ENCODE results near the gene UNC5C.

Gene UNC5C

GRCh38 chr4:95256108-95256835 is 292.5 kb downstream of the UNC5C start:
- DNase-seq: no peak

DNA sequence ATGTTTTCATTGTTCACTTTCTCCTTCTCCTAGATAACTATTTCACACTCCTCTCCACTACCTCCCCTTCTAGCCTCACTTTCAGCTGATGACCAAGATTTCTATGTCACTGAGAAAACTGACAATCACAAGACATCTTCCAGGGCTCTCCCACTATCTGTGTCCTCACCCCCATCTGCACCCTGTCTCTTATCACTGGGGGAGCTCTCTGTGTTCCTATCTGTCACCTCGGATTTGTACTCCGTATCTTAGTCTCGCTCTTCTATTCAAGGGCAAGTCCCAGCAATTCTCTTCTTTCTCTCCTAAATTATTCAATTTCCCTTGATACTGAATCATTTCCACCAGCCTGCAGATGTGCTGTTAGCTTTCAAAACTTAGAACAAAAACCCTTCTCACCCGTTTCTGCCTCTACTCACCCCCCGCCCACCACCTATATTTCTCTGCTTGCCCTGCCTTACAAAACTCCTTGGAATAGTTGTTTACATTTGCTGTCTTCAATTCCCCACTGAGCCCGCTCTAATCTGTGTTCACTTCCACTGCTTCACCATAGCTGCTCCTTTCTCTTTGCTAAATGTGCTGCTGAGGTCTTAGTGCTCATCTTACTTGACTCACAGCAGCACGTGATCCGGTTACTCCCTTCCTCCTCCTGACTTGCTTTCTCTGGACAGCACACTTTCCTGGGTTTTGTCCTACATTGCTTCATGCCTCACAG is 293.2 kb downstream of the UNC5C start:
- DNase-seq: no peak

GRCh38 chr4:95251568-95251967 is 297.2 kb downstream of the UNC5C start:
- no peak for DNase-seq

- no peak for DNase-seq
Observed at GRCh38 chr4:95250544-95251137, 298.1 kb downstream of the UNC5C start.

- DNase-seq: no peak
Observed at GRCh38 chr4:95249426-95250021, 299.2 kb downstream of the UNC5C start.

DNA sequence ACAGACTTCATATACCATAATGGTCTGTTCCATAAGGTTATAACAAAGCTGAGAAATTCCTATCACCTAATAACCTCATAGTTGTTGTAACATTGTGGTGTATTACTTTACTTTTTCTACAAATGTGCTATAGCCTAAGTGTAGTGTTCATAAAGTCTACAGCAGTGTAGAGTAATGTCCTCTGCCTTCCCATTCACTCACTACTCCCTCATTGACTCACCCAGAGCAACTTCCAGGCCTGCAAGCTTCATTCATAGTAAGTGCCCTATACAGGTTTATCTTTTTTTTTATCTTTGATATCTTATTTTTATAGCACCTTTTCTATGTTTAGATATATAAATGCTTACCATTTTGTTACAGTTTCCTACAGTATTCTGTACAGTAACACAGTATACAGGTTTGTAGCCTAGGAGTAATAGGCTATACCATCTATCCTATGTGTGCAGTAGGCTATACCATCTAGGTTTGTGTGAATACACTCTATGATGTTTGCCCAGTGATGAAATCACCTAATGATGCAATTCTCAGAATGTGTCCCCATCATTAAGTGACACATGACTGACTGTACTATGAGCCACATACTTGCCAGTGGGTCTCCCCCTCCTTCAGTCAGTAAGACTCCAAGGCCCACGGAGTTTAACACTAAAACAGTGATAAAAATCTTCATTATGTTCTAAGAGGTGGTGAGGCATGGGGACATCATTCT is 299.9 kb downstream of the UNC5C start:
- DNase-seq: no peak

DNA sequence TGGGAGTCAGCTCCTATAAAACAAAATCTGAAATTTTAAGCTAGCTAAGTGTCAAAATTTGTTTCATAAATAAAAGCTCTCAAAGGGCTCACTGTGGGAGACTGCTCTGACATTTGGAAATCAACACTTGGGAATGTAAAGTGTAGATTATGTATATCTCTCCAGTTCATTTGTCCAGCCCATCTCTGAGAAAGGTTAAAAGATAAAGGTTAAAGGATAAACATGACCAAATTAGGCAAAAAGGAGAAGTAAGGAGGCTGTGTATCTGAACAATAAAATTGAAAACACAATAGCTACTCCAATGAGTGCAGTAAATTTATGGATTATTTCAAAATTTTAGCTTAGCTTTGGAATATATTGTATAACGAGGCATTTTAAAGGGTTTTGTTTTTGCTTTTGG is 304.9 kb downstream of the UNC5C start:
- DNase-seq: no peak

- DNase-seq: no peak
Observed at GRCh38 chr4:95238554-95238953, 310.2 kb downstream of the UNC5C start.

- DNase-seq: peak; percentile 82
Observed at GRCh38 chr4:95232358-95233156, 316.2 kb downstream of the UNC5C start.

DNA sequence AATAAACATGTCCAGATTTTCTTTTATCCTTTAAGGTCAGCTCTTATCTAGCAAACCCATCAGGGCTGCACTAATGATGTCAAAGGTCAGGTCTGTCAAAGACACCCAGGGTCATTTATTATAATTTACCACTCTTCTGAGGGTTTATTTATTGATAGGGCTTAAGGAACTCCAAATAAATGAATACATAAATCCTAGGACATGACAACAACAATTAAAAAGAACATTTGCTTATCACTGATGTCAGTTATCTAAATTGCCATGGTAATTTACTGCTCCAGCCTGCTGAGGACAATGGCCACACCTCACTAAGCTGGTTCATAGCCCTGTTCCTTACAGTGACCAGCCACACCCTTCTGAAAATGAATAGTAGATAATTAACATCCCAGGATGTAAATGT is 317.1 kb downstream of the UNC5C start:
- no peak for DNase-seq

DNA sequence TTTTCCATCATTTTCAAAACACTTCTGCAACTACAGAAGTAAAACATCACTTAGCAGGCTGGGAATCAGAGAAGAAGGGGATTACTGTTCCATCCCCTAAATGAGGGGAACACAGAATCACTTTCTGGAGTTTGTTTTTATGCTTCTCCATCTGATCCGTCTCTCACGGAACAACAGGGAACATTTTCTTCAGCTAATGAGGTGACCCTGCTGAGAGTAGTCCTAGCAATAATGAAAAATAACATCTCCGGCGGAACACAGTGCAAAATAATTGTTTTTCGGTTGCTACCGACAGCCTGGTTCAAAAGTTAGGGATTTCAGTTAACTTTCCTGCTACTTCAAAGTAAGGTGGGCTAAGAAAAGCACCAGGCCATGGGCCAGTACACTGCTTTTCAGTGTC is 322.9 kb downstream of the UNC5C start:
- DNase-seq: no peak

DNA sequence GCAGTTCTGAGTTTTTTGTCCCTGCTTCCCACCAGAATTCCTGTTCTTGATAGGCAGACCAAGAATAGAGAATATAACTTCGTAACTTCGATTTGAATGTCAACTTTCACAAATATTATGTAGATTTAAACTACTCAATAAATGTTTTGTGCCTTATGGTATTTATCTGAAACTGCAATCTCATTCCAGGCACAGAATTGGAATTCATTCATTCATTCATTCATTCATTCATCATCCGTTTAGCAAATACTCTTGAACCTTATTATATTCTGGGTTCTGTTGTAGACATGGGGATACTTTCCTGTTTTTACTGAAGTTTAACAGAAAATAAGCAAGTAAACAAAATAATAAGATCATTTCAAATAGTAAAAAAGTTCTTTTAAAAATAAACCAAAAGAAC is 324.4 kb downstream of the UNC5C start:
- DNase-seq: no peak

DNA sequence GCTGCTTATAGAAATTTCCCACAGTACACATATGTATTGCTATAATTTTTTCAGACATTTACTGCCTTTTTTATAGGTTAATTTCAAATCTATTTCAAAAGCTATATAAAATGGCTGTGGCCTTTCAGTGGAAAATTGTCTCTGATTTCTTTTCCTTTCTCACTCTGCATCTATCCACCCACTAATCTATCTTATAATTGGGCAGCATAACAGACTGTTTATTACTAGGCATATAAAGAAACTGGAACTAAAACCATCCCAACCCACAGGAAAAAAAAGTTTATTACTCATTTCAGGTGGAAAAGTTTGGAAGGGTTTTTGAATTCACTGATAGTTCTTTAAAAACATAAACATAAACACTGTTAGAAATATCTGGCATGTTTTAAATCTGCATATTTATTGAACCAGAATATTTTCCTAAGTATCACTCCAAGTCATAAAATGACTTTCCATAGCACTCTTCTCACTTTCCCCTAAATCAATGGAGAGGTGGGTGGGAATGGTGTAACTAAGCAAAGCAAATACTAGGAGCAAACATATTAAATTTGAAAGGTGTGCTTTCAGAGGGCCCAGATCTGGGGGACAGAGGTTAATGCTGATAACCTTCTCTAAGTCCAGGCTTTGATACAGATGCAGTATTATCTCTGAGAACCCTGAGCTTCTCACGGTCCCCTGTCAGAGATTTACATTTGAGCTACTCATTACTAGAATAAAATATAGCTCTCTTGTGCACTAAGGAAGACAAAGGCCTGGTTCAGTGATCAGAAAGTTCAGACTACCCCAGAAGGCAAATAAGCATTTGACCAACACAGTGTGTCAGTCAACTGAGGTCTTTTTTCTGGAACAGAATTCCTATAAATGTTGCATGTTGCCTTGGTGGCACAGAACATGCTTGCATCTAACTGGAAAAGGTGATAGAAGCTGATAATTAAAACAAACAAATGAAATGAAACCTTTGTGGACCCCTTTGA is 328.3 kb downstream of the UNC5C start:
- DNase-seq: no peak

GRCh38 chr4:95219109-95219508 is 329.7 kb downstream of the UNC5C start:
- DNase-seq: no peak

GRCh38 chr4:95217197-95217596 is 331.6 kb downstream of the UNC5C start:
- DNase-seq: no peak

- no peak for DNase-seq
Observed at GRCh38 chr4:95216636-95217035, 332.1 kb downstream of the UNC5C start.

DNA sequence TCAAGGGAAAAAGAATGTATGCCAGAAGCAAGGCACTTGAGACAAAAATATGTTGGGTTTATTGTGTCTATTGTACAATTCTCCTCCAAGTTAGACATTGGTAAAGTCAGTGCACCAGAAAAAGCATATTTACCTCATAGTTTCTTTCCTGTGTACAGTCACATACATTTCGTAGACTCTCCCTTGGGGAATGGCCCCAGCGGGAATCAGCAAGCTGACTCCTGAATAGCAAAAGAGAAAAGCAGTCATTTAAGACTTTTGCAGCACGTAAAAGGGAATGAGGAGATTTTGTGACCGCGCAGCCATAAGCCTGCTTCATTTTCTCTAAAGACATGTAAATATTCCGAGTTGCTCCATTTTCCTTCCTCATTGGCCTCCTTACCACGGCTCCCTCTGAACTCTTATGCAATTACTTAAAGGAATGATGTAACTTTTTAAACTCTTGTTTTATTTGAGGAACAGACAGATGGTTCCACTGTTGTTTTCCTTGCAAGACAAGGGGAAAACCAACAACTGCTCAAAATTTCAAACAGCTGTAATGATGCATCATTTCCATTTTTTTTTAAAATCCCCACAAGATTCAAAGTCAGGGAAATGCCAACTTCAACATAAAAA is 332.7 kb downstream of the UNC5C start:
- no peak for DNase-seq

GRCh38 chr4:95215043-95215442 is 333.7 kb downstream of the UNC5C start:
- no peak for DNase-seq

DNA sequence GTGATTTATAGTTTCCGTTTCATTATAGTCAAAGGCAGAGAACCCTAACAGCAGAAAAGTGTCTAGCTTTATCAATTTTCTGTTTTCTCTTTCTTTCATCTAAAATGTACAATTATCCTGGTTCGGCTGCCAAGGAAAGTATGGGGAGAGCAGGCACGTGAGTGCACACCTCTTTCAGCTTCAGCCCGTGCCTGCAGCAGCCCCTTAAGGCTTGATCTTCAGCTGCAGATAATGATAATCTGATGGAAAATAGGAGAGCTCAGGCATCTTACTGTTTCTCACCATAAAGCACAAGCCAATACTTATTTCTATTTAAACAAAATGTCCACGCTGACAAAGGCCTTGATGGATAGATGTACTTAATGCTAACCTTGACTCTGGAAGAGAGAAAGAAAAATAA is 334.4 kb downstream of the UNC5C start:
- no peak for DNase-seq

DNA sequence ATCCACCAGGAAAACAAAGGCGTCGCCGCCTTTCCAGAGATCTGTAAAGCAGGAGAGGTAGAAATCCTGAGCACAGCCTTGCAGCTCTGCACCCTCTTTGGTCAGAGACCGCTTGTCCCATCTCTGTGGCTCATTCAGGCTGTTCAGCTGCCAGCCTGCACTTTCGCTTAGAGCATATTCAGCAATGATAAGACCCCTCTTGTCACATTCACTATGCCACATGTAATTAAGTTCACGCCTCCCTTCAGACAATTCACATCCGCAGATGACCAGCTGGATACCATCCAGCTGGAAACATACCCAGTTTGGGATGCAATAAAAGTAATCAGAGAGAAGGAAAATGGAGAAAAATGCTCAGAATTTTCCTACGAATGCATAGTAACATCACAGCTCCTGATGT is 335.4 kb downstream of the UNC5C start:
- DNase-seq: no peak

GRCh38 chr4:95212692-95213091 is 336.1 kb downstream of the UNC5C start:
- no peak for DNase-seq

Measured in midbrain (tissue), 1 donor.